ENCODE measurements around the gene NBPF8. TPM values are rescaled to one million over a fixed set of nuclear protein-coding genes. Genes with fewer than 3 reads are reported as not detected.
"Not testable (repeated sequence)": the region's sequence is repeated elsewhere in the genome, so short reads cannot be mapped to it uniquely, and the experiment has no call there.

Gene NBPF8, protein sequence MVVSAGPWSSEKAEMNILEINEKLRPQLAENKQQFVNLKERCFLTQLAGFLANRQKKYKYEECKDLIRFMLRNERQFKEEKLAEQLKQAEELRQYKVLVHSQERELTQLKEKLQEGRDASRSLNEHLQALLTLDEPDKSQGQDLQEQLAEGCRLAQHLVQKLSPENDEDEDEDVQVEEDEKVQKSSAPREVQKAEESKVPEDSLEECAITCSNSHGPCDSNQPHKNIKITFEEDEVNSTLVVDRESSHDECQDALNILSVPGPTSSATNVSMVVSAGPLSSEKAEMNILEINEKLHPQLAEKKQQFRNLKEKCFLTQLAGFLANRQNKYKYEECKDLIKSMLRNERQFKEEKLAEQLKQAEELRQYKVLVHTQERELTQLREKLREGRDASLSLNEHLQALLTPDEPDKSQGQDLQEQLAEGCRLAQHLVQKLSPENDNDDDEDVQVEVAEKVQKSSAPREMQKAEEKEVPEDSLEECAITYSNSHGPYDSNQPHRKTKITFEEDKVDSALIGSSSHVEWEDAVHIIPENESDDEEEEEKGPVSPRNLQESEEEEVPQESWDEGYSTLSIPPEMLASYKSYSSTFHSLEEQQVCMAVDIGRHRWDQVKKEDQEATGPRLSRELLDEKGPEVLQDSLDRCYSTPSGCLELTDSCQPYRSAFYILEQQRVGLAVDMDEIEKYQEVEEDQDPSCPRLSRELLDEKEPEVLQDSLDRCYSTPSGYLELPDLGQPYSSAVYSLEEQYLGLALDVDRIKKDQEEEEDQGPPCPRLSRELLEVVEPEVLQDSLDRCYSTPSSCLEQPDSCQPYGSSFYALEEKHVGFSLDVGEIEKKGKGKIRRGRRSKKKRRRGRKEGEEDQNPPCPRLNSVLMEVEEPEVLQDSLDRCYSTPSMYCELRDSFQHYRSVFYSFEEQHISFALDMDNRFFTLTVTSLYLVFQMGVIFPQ
- total RNA-seq (2014; rRNA removed; shearing (Covaris generic)) (1.8 and 2.5 TPM in 2 replicates), polyA plus RNA-seq (2016; fragmentation: Nextera tagmentation; extraction: Ambion mirVana) (0.97 and 0.99 TPM in 2 replicates)
- long read RNA-seq = 0 reads

DNA sequence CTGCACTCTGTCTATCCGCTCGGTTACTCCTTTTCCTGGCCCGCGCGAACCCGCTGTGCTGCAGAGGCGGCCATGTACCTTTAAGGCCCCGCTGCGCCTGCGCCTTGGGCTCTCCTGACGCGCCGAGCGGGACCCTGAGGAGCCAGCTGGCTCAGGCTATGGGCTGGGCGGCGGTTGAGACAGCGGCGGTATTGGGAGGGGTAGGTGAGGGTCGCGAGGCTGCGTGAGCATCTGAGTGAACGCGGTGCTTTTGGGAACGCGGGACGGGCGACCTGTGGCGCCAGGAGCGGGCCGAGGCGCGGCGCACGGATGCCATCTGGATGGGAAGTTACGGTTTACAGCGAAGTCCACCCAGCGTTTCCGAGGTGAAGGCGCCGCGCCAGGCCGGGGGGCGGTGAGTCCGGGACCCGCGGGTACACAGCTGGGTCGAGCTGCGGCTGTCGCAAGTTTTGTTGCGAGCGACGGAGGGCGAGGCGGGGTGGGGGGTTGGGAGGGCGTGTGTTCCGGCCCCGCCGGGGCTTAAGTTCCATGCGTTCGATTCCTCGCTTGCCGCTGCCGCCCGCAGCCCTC lies at the start of gene NBPF8:
Gene NBPF8 (plus strand): TSS at position 125 of the 570 bp plus-strand sequence. CDS start 21,488 bp downstream, outside the sequence.
- DNase-seq (ENCODE audit: low spot score) = peak; percentile 38

DNA sequence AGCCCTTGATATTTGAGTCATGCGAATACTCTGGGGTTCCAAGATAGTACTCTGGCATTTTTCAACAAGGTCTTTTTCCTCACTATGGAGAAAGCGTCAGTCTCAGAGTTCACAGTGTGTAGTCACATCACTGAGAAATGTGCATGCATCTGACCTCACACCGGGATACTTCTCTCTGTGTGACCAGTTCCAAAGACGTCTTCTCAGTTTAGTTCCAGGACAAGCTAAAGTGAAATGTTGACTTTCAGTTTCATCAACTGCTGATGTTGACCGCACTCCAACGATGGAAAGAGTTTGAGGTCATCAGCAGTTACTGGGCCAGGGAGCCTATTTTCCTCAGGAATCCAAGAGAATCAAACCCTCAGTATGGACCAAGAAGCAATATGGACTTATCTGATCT lies 47.1 kb upstream of the NBPF8 start:
- not testable (repeated sequence) for H4K20me1 ChIP-seq (replicated peaks; ENCODE audit: insufficient read depth); H3K36me3 Mint-ChIP-seq (ENCODE audit: low read depth); H3K4me3 Mint-ChIP-seq; H3K27ac Mint-ChIP-seq; H3K4me2 ChIP-seq; ATAC-seq; H3K4me1 Mint-ChIP-seq; H3K79me2 ChIP-seq (replicated peaks; ENCODE audit: insufficient read depth); H3K36me3 ChIP-seq (ENCODE audit: insufficient read depth); H3F3A ChIP-seq (replicated peaks; ENCODE audit: low read depth); H3K27me3 Mint-ChIP-seq (ENCODE audit: insufficient read depth, low read depth, poor library complexity); H3K9me3 Mint-ChIP-seq; H3K27me3 ChIP-seq (ENCODE audit: insufficient read depth); DNase-seq (ENCODE audit: low spot score); H2AFZ ChIP-seq; H3K4me1 ChIP-seq (ENCODE audit: insufficient read depth); H3K4me3 ChIP-seq; H3K9me2 ChIP-seq (ENCODE audit: insufficient read depth); H3K27ac ChIP-seq (ENCODE audit: low read depth)

More for the DNA sequence above, at the start of gene NBPF8:
- peaks cover 22% of the 10 kb centered on the region for H3K27me3 ChIP-seq (ENCODE audit: insufficient read depth)
- not testable (repeated sequence) for H3K9me2 ChIP-seq (ENCODE audit: insufficient read depth); H3K36me3 Mint-ChIP-seq (ENCODE audit: low read depth); H3K27ac Mint-ChIP-seq; H4K20me1 ChIP-seq (replicated peaks; ENCODE audit: insufficient read depth); H3K4me1 ChIP-seq (ENCODE audit: insufficient read depth); H3K36me3 ChIP-seq (ENCODE audit: insufficient read depth); H3K27me3 Mint-ChIP-seq (ENCODE audit: insufficient read depth, low read depth, poor library complexity); H3F3A ChIP-seq (replicated peaks; ENCODE audit: low read depth); H3K79me2 ChIP-seq (replicated peaks; ENCODE audit: insufficient read depth); H3K27ac ChIP-seq (ENCODE audit: low read depth); H3K9me3 Mint-ChIP-seq; H3K4me1 Mint-ChIP-seq
- peak within 1 kb of the TSS; percentile 76 for H3K4me2 ChIP-seq
- H2AFZ ChIP-seq = peak within 1 kb of the TSS; percentile 89; the same call in 1 of the 2 replicates
- peak within 1 kb of the TSS; percentile 56 for H3K4me3 ChIP-seq
- ATAC-seq = peak; percentile 98
- peak within 1 kb of the TSS; percentile 69 for H3K4me3 Mint-ChIP-seq

DNA sequence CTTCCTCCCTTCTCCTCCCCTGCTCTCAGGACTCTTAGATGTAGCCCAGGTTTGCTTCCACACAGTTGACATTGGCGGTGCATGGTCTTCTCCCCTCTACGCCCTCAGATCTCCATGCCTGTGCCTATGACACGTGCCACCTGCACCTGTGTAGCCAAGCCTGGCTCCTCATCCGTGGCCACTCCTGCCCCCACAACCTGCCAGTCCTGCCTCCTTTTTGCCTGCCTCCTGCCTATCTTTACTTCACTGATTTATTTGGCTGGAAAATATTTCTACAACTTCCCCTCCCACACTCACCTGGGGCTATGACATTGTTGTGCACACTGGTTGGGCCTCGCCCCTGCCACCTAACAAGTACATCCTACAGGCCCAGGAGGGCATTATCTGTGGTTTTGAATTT lies 28.2 kb upstream of the NBPF8 start:
- H3K27me3 ChIP-seq (ENCODE audit: insufficient read depth); DNase-seq (ENCODE audit: low spot score); H3K27ac Mint-ChIP-seq; ATAC-seq; H3K36me3 Mint-ChIP-seq (ENCODE audit: low read depth); H3K9me3 Mint-ChIP-seq; H3K36me3 ChIP-seq (ENCODE audit: insufficient read depth); H3K4me1 ChIP-seq (ENCODE audit: insufficient read depth); H3F3A ChIP-seq (replicated peaks; ENCODE audit: low read depth); H3K27ac ChIP-seq (ENCODE audit: low read depth); H3K27me3 Mint-ChIP-seq (ENCODE audit: insufficient read depth, low read depth, poor library complexity); H3K4me2 ChIP-seq; H3K4me3 Mint-ChIP-seq; H3K4me3 ChIP-seq; H3K4me1 Mint-ChIP-seq; H3K9me2 ChIP-seq (ENCODE audit: insufficient read depth); H3K79me2 ChIP-seq (replicated peaks; ENCODE audit: insufficient read depth); H2AFZ ChIP-seq; H4K20me1 ChIP-seq (replicated peaks; ENCODE audit: insufficient read depth): not testable (repeated sequence)

DNA sequence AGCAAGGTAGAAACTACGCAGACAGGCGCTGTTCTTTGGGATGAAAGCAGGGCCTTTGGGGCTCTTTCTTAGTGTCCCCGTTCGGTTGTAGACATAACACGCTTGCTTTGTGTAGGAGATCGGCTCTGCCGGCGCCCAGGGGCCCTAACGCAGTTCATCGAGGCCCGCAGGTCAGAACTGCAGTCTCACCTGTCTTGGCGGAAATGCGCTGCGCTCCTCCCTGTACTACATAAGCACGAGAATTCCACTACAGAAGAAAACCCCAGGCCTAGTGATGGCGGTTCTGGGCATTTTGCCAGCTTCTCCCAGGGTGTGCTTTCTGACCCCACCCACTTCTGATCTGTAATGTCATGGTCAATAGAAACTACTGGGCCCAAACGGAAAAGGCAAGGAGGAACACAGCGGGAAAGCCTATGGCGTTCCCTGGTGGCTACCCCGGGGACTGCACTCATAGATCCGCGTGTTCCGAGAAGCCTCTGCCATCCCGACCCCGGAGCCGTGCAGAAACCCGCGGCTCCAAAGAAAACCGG lies 26.2 kb upstream of the NBPF8 start:
- peak; percentile 59 for DNase-seq (ENCODE audit: low spot score)
- H3K36me3 Mint-ChIP-seq (ENCODE audit: low read depth) = not testable (repeated sequence)

DNA sequence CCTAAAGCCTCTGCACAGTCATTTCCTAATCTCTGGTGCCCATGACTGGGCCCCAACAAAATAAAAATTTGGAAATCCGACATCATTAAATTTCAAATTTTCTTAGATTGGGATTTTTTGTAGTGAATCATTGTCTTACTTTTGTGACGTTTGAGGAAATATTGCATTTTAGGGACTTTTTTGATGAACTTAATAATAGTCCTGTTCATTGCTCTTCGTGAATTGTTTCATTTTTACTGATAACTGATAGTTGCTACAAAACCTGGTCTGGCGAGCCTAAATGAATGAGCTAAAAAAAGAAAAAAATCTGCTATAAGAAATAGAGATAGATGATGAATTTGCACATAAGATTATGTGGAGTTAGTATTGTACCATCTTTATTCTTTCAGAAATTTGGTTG lies 23.5 kb upstream of the NBPF8 start:
- not testable (repeated sequence) for DNase-seq (ENCODE audit: low spot score); H4K20me1 ChIP-seq (replicated peaks; ENCODE audit: insufficient read depth); H3K4me2 ChIP-seq; H3K36me3 Mint-ChIP-seq (ENCODE audit: low read depth); H3K4me3 ChIP-seq; H3K27me3 Mint-ChIP-seq (ENCODE audit: insufficient read depth, low read depth, poor library complexity); H2AFZ ChIP-seq; H3K4me1 Mint-ChIP-seq; H3K4me3 Mint-ChIP-seq; H3K27me3 ChIP-seq (ENCODE audit: insufficient read depth); H3K79me2 ChIP-seq (replicated peaks; ENCODE audit: insufficient read depth); H3K9me2 ChIP-seq (ENCODE audit: insufficient read depth); H3K36me3 ChIP-seq (ENCODE audit: insufficient read depth); ATAC-seq; H3F3A ChIP-seq (replicated peaks; ENCODE audit: low read depth); H3K4me1 ChIP-seq (ENCODE audit: insufficient read depth); H3K9me3 Mint-ChIP-seq; H3K27ac Mint-ChIP-seq; H3K27ac ChIP-seq (ENCODE audit: low read depth)

More for the DNA sequence above, 26.2 kb upstream of the NBPF8 start:
- not testable (repeated sequence) for H3K27ac Mint-ChIP-seq; H3K27me3 ChIP-seq (ENCODE audit: insufficient read depth); H3F3A ChIP-seq (replicated peaks; ENCODE audit: low read depth); H3K36me3 ChIP-seq (ENCODE audit: insufficient read depth); ATAC-seq; H3K27ac ChIP-seq (ENCODE audit: low read depth); H3K4me1 ChIP-seq (ENCODE audit: insufficient read depth); H3K9me2 ChIP-seq (ENCODE audit: insufficient read depth); H4K20me1 ChIP-seq (replicated peaks; ENCODE audit: insufficient read depth); H3K4me3 Mint-ChIP-seq; H3K4me1 Mint-ChIP-seq; H3K9me3 Mint-ChIP-seq; H3K79me2 ChIP-seq (replicated peaks; ENCODE audit: insufficient read depth); H3K4me2 ChIP-seq; H3K27me3 Mint-ChIP-seq (ENCODE audit: insufficient read depth, low read depth, poor library complexity); H2AFZ ChIP-seq; H3K4me3 ChIP-seq
- TF ChIP-seq, protein P1, sequence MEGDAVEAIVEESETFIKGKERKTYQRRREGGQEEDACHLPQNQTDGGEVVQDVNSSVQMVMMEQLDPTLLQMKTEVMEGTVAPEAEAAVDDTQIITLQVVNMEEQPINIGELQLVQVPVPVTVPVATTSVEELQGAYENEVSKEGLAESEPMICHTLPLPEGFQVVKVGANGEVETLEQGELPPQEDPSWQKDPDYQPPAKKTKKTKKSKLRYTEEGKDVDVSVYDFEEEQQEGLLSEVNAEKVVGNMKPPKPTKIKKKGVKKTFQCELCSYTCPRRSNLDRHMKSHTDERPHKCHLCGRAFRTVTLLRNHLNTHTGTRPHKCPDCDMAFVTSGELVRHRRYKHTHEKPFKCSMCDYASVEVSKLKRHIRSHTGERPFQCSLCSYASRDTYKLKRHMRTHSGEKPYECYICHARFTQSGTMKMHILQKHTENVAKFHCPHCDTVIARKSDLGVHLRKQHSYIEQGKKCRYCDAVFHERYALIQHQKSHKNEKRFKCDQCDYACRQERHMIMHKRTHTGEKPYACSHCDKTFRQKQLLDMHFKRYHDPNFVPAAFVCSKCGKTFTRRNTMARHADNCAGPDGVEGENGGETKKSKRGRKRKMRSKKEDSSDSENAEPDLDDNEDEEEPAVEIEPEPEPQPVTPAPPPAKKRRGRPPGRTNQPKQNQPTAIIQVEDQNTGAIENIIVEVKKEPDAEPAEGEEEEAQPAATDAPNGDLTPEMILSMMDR (conservative IDR thresholded peaks at IDR 0.05; ENCODE audit: low read depth in 2 of 2) = peak in 1 of 2 experiments; percentile 43; a peak in 2 of 4 replicates

All from GM23338 (cell line).